GM06990 (cell line): Measurements from ENCODE around the gene PRKCA.

ENCODE experiments used
- DNase-seq: peaks from one replicate; pipeline ENCODE4 v3.0.0-alpha.2; 2011; ENCODE audit not compliant: insufficient read length; ENCODE audit errors: extremely low read depth
- H3K27me3 ChIP-seq: replicated peaks from 2 replicates; pipeline ENCODE4 v1.6.0; 2011; ENCODE audit warnings: low read length; ENCODE audit not compliant: control insufficient read depth, insufficient read depth
- H3K36me3 ChIP-seq: 2 replicates; pipeline ENCODE4 v1.5.1; 2011; ENCODE audit warnings: low read length; ENCODE audit not compliant: control insufficient read depth, insufficient read depth
- H3K4me3 ChIP-seq: replicated peaks from 2 replicates; pipeline ENCODE4 v1.5.1; 2011; ENCODE audit warnings: low read depth, mild to moderate bottlenecking, control low read depth, low read length
- TF ChIP-seq, protein P1 (sequence below): IDR thresholded peaks from 2 replicates; pipeline ENCODE4 v1.5.1; 2011; ENCODE audit warnings: low read length, control low read depth, mild to moderate bottlenecking, inconsistent platforms; ENCODE audit not compliant: insufficient read depth, poor library complexity, severe bottlenecking

Gene PRKCA

DNA sequence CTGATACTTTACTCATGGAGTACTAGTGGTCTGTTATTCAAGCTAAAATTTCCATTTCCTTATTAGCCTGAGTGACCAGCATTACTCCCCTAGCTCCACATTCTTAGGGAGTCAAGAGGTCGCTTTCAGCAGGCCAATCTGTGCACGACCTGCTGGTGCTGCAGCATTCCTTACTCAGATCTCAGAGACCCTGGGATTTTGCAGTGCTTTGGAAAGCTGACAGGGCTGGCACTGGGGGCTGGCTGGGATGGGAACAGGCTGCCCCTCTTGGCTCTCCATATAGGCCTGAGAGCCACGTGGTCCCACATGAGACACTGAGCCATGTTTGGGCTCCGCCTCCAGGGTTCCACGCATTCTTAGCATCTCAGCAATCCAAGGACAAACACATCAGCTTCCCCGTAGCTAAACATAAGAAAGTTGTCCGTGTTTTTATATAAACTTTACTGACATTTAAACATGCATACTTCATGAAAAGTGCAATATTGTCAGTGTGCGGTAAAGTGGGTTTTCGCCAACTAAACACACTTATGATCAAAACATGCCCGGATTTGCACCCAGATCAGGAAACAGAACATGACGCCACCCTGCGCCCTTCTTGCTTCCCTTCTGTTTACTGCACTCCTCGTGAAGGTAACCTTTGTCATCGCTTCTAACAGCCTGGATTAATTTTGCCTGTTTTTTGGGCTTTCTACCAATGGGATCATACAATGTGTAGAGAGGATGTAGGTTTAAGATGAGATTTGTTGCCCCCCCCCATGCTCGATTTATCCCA, 278.0 kb downstream of the PRKCA start:
- no peak overlapping the region for H3K4me3 ChIP-seq
- DNase-seq: no peak
- TF ChIP-seq, protein P1, sequence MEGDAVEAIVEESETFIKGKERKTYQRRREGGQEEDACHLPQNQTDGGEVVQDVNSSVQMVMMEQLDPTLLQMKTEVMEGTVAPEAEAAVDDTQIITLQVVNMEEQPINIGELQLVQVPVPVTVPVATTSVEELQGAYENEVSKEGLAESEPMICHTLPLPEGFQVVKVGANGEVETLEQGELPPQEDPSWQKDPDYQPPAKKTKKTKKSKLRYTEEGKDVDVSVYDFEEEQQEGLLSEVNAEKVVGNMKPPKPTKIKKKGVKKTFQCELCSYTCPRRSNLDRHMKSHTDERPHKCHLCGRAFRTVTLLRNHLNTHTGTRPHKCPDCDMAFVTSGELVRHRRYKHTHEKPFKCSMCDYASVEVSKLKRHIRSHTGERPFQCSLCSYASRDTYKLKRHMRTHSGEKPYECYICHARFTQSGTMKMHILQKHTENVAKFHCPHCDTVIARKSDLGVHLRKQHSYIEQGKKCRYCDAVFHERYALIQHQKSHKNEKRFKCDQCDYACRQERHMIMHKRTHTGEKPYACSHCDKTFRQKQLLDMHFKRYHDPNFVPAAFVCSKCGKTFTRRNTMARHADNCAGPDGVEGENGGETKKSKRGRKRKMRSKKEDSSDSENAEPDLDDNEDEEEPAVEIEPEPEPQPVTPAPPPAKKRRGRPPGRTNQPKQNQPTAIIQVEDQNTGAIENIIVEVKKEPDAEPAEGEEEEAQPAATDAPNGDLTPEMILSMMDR: no peak
- no peaks in the 10 kb centered on the region for H3K36me3 ChIP-seq
- H3K27me3 ChIP-seq: no peaks in the 10 kb centered on the region

DNA sequence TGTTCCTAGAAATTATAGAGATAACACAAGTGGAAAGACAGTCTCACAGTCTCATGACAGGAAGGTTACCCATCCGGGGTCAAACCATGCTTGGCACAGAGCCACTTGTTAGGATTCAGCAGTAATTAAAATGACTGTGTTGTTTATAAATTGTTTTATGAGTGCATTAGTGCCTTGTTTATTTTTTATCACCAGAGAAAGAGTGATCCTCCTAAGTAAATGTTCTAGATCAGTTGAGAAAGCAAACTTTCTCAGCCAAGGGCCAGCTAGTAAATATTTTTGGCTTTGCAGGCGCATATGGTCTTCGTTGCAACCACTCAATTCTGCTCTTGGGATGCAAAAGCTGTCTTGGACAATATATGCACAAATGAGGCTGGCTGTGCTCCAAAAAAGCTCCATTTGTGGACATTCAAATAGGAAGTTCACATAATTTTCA, 278.6 kb downstream of the PRKCA start:
- H3K4me3 ChIP-seq: no peak overlapping the region
- no peaks in the 10 kb centered on the region for H3K36me3 ChIP-seq
- DNase-seq: no peak
- TF ChIP-seq, protein P1: no peak
- H3K27me3 ChIP-seq: no peaks in the 10 kb centered on the region

DNA sequence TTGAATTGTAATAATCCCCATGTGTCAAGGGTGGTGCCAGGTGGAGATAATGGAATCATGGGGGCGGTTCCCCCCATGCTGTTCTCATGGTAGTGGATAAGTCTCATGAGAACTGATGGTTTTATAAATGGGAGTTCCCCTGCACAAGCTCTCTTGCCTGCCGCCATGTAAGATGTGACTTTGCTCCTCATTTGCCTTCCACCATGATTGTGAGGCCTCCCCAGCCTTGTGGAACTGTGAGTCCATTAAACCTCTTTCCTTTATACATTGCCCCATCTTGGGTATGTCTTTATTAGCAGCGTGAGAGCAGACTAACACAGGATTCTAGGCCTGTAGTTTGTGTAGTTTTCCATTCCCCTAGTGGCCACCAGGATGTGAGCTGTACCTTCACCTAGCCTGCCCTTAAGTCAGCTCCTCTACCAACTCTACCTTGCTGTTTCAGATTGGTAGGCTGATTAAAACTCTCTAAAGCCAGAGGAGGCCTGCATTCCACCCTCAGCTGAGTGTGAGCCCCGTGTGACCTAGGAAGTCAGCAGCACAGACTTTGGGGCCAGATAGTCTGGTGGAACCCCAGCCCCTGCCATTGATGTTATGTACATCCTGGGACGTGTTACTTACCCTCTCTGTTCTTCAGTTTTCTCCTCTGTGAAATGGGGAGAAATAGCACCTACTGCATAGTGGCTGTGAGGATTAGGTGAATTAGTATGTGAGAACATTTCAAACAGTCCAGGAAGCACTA, 280.1 kb downstream of the PRKCA start:
- no peaks in the 10 kb centered on the region for H3K36me3 ChIP-seq
- H3K4me3 ChIP-seq: no peak overlapping the region
- DNase-seq: no peak
- H3K27me3 ChIP-seq: no peaks in the 10 kb centered on the region
- TF ChIP-seq, protein P1: no peak

DNA sequence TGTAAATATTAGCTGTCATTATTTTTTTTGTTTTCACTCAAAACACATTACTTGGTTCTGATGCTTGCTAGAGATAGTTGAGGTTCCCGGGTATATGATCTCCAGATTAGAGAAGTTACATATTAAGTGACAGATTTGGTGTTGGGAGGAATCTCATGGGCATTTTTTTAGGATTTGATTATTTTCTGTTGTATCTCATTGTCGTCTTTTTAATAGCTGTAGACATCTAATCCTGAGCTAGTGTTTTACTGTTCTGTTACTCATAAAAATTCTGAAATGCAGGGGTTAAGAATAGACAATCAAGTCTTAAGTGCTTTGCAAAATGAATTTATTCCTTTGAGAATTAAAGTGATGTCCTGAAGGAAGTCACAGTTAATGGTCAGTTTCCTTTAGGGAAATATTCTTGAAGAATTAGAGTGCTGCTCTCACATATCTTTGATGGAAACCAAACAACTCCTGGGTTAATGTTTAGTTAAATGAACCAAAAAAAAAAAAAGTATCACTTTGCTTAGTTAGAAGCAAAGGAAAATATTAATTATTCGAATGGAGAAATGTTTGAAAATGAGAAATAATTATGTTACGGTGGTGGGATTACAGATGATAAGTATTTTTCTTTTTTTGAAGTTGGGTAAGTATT, 280.8 kb downstream of the PRKCA start:
- H3K4me3 ChIP-seq: no peak overlapping the region
- no peaks in the 10 kb centered on the region for H3K27me3 ChIP-seq
- TF ChIP-seq, protein P1: no peak
- no peak for DNase-seq
- no peaks in the 10 kb centered on the region for H3K36me3 ChIP-seq

DNA sequence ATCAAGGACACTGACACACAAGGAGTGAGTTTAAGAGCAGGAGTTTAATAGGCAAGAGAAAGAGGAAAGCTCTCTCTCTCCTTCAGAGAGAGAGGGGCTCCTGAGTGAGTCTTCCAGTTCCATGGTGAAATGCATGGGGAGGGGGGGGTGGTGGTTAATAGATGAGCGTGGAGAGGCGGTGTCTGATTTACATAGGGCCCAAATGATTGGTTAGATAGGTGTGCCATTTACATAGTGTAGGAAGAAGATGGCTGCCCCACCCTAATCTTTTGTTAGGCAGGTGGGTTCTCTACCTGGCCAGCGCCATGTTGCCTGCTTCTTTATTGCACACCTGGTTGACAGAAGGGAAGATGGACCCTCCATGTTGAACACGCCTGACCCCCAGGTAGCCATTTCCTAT, 282.5 kb downstream of the PRKCA start:
- Histone ChIP-seq H3K4me3 (no peak overlapping the region), H3K36me3 (no peaks in the 10 kb centered on the region), H3K27me3 (no peaks in the 10 kb centered on the region)
- no peak for DNase-seq
- TF ChIP-seq, protein P1: no peak
